ENCODE measurements around the gene RB1.

- TF ChIP-seq EZH2phosphoT487 (IDR thresholded peaks at IDR 0.05; ENCODE audit: borderline replicate concordance) (no peak), CTCF (IDR thresholded peaks at IDR 0.05 in 2 of 3, conservative IDR thresholded peaks at IDR 0.05 in 1 of 3; ENCODE audit: borderline replicate concordance in 1 of 3, insufficient read depth in 1 of 3, low read depth in 2 of 3, low read length in 2 of 3) (no peak), REST (IDR thresholded peaks at IDR 0.05; ENCODE audit: low read depth) (no peak), RAD21 (IDR thresholded peaks at IDR 0.05; ENCODE audit: low read depth) (no peak), TCF7L2 (IDR thresholded peaks at IDR 0.05; ENCODE audit: borderline replicate concordance, extremely low read depth, insufficient read depth, insufficient read length) (no peak), SP1 (IDR thresholded peaks at IDR 0.05; ENCODE audit: low read depth) (no peak), CEBPB (IDR thresholded peaks at IDR 0.05; ENCODE audit: low read depth) (no peak), CBX3 (IDR thresholded peaks at IDR 0.05; ENCODE audit: low read depth) (no peak), MAX (IDR thresholded peaks at IDR 0.05) (no peak), POLR2AphosphoS5 (IDR thresholded peaks at IDR 0.05; ENCODE audit: low read depth, low read length) (no peak), POLR2A (IDR thresholded peaks at IDR 0.05; ENCODE audit: borderline replicate concordance, extremely low read depth, insufficient read depth, insufficient read length) (no peak), ZFX (IDR thresholded peaks at IDR 0.05) (no peak), SRF (IDR thresholded peaks at IDR 0.05; ENCODE audit: low read depth) (no peak)
Observed at GRCh38 chr13:48456546-48456945, 153.0 kb downstream of the RB1 start.
